A673 (cell line): ENCODE results near the gene MRPL50. TPM values are rescaled to one million over a fixed set of nuclear protein-coding genes. Genes with fewer than 3 reads are reported as not detected.

Experiments used
- Bru-seq: library from RNA; stranded (reverse); fragments of 400-500 nt; gene quantifications from one replicate; lab custom pipeline; 2021; lab: Mats Ljungman, UMichigan
- BruChase-seq, 2 experiments: library from RNA; stranded (reverse); fragments of 400-500 nt; gene quantifications; one replicate each; lab custom pipeline; 2021; lab: Mats Ljungman, UMichigan
- BruUV-seq: library from RNA; stranded (reverse); fragments of 400-500 nt; replicated peaks from 2 replicates; lab custom pipeline; 2021; lab: Mats Ljungman, UMichigan
- CTCF ChIA-PET: fragments of 300-600 bp; sonication (Branson Sonifier 250); formaldehyde crosslinking; loops from one replicate; lab custom pipeline; 2022; ENCODE audit warnings: antibody characterized with exemption; lab: Charles Lee
- POLR2A ChIA-PET: fragments of 300-600 bp; sonication (Branson Sonifier 250); formaldehyde crosslinking; loops from one replicate; lab custom pipeline; 2022; ENCODE audit warnings: antibody characterized with exemption; ENCODE audit not compliant: low non-redundant PET; lab: Charles Lee
- DNase-seq: peaks from one replicate; pipeline ENCODE4 v3.0.0-alpha.2; 2015; ENCODE audit warnings: low spot score
- H3K27ac ChIP-seq: fragments of 200-600 bp; sonication (generic); 2 replicates; pipeline ENCODE4 v1.5.1; 2016; ENCODE audit warnings: mixed run types, low read depth, mild to moderate bottlenecking, mixed read lengths, antibody characterized with exemption, low read length; ENCODE audit not compliant: poor library complexity, severe bottlenecking
- H3K27me3 ChIP-seq: fragments of 200-600 bp; sonication (generic); replicated peaks from 2 replicates; pipeline ENCODE4 v1.6.1; 2017; ENCODE audit warnings: mixed run types, low read depth, mild to moderate bottlenecking, mixed read lengths, antibody characterized with exemption, low read length; ENCODE audit not compliant: insufficient read depth, poor library complexity
- H3K36me3 ChIP-seq: fragments of 200-600 bp; sonication (generic); 2 replicates; pipeline ENCODE4 v1.6.1; 2016; ENCODE audit warnings: mixed run types, mild to moderate bottlenecking, mixed read lengths, antibody characterized with exemption, low read length; ENCODE audit not compliant: insufficient read depth, poor library complexity, severe bottlenecking
- H3K4me1 ChIP-seq: fragments of 200-600 bp; sonication (generic); 2 replicates; pipeline ENCODE4 v1.6.1; 2017; ENCODE audit warnings: mixed run types, mild to moderate bottlenecking, mixed read lengths, antibody characterized with exemption, low read length; ENCODE audit not compliant: insufficient read depth, poor library complexity, severe bottlenecking
- H3K4me3 ChIP-seq: fragments of 200-600 bp; sonication (generic); 2 replicates; pipeline ENCODE4 v1.5.1; 2016; ENCODE audit warnings: low read depth, mixed run types, mild to moderate bottlenecking, mixed read lengths, low read length; ENCODE audit not compliant: poor library complexity, severe bottlenecking
- H3K9me3 ChIP-seq: fragments of 200-600 bp; sonication (generic); 2 replicates; pipeline ENCODE4 v1.6.1; 2016; ENCODE audit warnings: mixed run types, low read depth, mild to moderate bottlenecking, mixed read lengths, antibody characterized with exemption, low read length; ENCODE audit not compliant: poor library complexity, severe bottlenecking
- EZH2 ChIP-seq: fragments of 200-600 bp; sonication (generic); IDR thresholded peaks from 2 replicates; pipeline ENCODE4 v1.6.1; 2017; ENCODE audit warnings: borderline replicate concordance, low read depth, mild to moderate bottlenecking, mixed read lengths, antibody characterized with exemption, low read length; ENCODE audit not compliant: poor library complexity, severe bottlenecking
- intact Hi-C: fragments of 100-400 bp; cut with micrococcal nuclease; formaldehyde crosslinking; loops from one replicate; pipeline ENCODE4 v1.10.0; 2022; ENCODE audit not compliant: unreplicated experiment
- long read RNA-seq: library from polyadenylated mRNA; stranded (forward); transcript quantifications from one replicate; pipeline ENCODE4 v2.0.0, GENCODE V29; 2022
- total RNA-seq: library from RNA; stranded (reverse); gene quantifications from 2 replicates; pipeline ENCODE4 v1.2.3, GENCODE V29; 2021
- TF ChIP-seq, protein P1 (sequence below): fragments of 300-800, 200-600 bp; sonication (generic); conservative IDR thresholded peaks from 2 replicates; pipeline ENCODE4 v1.5.1; 2017; ENCODE audit warnings: low read depth, mild to moderate bottlenecking, antibody characterized with exemption, low read length, moderate library complexity, mixed read lengths

MRPL50 gene
- total RNA-seq (15.4 and 17.0 TPM in 2 replicates), Bru-seq, nascent RNA (percentile 92 among the genes with signal in this experiment), BruChase-seq, experiment 1, labeled RNA remaining after a 2-hour chase (percentile 84 among the genes with signal in this experiment), BruChase-seq, experiment 2, labeled RNA remaining after a 6-hour chase (percentile 73 among the genes with signal in this experiment)
- long read RNA-seq, transcript MRPL50-201 (2 exons, 3,332 nt) = major isoform, 100 of 103 reads
- long read RNA-seq, partial matches to known transcripts = 0 of 103 reads
- long read RNA-seq, other reads (novel, unspliced or antisense) = 3 of 103 reads

DNA sequence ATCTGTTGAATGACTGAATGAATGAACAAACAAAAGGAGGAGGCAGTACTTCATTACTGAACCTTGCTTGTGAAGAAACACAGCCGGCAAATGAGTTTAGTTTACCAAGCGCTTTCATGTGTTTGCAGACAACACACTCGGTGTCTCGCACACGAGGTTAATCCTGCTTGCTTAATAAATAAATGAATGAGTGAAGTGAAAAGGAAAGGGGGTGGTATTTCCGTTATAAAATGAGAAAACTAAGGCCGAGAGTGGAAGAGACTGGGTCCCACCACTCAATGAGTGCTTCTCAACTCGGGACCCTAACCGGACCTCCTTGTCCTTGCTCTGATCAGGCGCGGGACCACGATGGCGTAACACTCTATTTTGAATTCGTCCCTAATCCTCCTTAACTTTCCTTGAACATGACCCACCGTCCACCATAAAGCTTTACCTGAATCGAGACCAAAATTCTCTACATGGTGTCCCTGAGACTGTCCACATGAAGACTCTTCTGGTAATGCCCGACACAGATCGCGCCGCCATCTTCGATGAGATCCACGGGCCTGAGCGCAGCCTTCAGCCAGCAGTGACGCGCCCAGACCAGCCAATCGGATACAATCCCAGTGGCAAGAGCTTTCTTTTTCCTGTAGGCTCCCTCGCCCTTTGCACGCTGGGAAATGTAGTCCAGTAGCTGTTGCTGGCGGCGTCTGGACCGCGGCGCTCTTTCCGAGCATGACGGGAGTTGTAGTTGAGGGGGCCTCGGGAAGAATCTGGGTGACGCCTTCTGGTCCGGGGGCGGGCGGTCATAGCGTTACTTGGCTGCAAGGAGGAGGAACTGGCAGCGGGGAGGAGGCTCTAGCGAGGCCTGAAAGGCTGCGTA, at the start of gene MRPL50, which contains the start of gene ZNF189:
Gene MRPL50, minus strand, starts transcription at position 551 of the 862 bp plus-strand sequence. Its CDS starts 26 bp downstream, at position 525.
Gene ZNF189, plus strand, starts transcription at position 784 of the 862 bp plus-strand sequence. CDS start 306 bp downstream, outside the sequence.
- DNase-seq = peak; percentile 99
- TSS peak; percentile 57 for BruUV-seq
- peaks cover 4% of the 10 kb centered on the region for H3K4me1 ChIP-seq
- H3K27me3 ChIP-seq = no peaks in the 10 kb centered on the region
- POLR2A ChIA-PET = interaction anchor here (0.6 to 1.2 kb wide), 2 partner anchors 274 to 901 kb away, joined by 3 to 4 read pairs; no protein-coding TSS in a partner anchor
- H3K36me3 ChIP-seq = peaks cover 59% of the 10 kb centered on the region
- intact Hi-C loops = no loop called here
- CTCF ChIA-PET = interaction anchor here (0.6 to 1.1 kb wide), 2 partner anchors 10 to 46 kb away, joined by 4 to 7 read pairs; no protein-coding TSS in a partner anchor
- peaks cover 20% of the 10 kb centered on the region for H3K9me3 ChIP-seq
- TF ChIP-seq EZH2 = no peak
- TF ChIP-seq, protein P1, sequence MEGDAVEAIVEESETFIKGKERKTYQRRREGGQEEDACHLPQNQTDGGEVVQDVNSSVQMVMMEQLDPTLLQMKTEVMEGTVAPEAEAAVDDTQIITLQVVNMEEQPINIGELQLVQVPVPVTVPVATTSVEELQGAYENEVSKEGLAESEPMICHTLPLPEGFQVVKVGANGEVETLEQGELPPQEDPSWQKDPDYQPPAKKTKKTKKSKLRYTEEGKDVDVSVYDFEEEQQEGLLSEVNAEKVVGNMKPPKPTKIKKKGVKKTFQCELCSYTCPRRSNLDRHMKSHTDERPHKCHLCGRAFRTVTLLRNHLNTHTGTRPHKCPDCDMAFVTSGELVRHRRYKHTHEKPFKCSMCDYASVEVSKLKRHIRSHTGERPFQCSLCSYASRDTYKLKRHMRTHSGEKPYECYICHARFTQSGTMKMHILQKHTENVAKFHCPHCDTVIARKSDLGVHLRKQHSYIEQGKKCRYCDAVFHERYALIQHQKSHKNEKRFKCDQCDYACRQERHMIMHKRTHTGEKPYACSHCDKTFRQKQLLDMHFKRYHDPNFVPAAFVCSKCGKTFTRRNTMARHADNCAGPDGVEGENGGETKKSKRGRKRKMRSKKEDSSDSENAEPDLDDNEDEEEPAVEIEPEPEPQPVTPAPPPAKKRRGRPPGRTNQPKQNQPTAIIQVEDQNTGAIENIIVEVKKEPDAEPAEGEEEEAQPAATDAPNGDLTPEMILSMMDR = no peak
- peak within 1 kb of the TSS; percentile 62 for H3K4me3 ChIP-seq
- H3K27ac ChIP-seq = peak within 1 kb of the TSS; percentile 82

GRCh38 chr9:101446732-101447131, 48.3 kb upstream of the MRPL50 start:
- BruUV-seq = no TSS peak
- Histone ChIP-seq H3K9me3 (no peaks in the 10 kb centered on the region), H3K36me3 (no peaks in the 10 kb centered on the region), H3K27ac (no peak overlapping the region), H3K4me1 (no peaks in the 10 kb centered on the region), H3K4me3 (no peak overlapping the region), H3K27me3 (peaks cover 70% of the 10 kb centered on the region)
- intact Hi-C loops = no loop called here
- ChIA-PET POLR2A (no interaction called here), CTCF (no interaction called here)
- no peak for TF ChIP-seq EZH2
- TF ChIP-seq, protein P1 = no peak
- DNase-seq = no peak

DNA sequence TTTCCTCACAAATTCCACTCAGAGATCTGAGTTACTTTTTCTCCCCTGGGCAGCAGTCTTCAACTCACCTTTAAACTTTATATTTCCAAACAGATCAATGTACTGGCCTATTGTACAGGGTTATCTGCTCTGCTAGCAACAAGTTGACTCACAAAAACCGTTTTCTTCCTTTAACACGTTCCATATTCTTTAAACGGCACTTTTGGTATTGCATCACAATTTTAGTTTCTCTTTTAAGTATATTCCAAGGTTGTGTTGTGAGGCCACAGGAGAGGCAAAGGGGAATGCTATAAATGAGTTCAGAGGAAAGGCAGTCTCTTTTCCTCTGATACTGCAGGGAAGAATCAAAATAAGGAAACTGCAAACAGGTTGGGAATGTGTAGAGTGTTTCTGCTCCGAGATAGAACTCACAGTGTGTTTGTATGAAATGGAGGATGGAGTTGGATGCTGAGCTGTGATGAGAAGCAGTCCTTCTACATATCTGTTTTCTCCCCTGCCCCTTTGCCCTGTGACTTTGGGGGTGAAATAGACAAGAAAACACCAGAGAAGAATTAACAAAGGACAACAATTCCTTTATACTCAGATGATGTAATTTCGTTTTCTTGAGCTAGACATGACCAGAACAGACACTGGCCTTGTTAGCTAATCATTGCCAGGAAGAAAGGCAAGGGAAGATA, 47.1 kb upstream of the MRPL50 start:
- BruUV-seq = no TSS peak
- ChIA-PET POLR2A (no interaction called here), CTCF (no interaction called here)

More for the DNA sequence above, 47.1 kb upstream of the MRPL50 start:
- Histone ChIP-seq H3K36me3 (no peaks in the 10 kb centered on the region), H3K27ac (no peak overlapping the region), H3K9me3 (no peaks in the 10 kb centered on the region), H3K4me1 (no peaks in the 10 kb centered on the region), H3K27me3 (peaks cover 60% of the 10 kb centered on the region), H3K4me3 (no peak overlapping the region)
- DNase-seq = no peak
- TF ChIP-seq EZH2 = no peak
- intact Hi-C loops = no loop called here
